Measurements from ENCODE around the gene CCSER1.

GRCh38 chr4:91031761-91032160 lies 904.6 kb downstream of the CCSER1 start:
- TF ChIP-seq CTCF (IDR thresholded peaks at IDR 0.05; ENCODE audit: poor library complexity, severe bottlenecking) (no peak), POLR2AphosphoS5 (IDR thresholded peaks at IDR 0.05) (no peak), EZH2 (IDR thresholded peaks at IDR 0.05; ENCODE audit: borderline replicate concordance, insufficient read depth, low read length, poor library complexity, severe bottlenecking) (no peak), REST (IDR thresholded peaks at IDR 0.05; ENCODE audit: borderline replicate concordance) (no peak)

All from neural cell (in vitro differentiated cells).